Stimulated activated CD4-positive, alpha-beta T cell treated with anti-CD3 and anti-CD28 coated beads, Interleukin-15, amount 100 ng/mL, for 1 hour (primary cell): ENCODE results near the gene SLC4A5.

ENCODE experiments used
- DNase-seq, 2 donors: peaks; one replicate each; pipeline ENCODE4 v3.0.0-alpha.2; 2020; ENCODE audit warnings: low read depth in 1 of 2, low spot score in 1 of 2

The SLC4A5 gene

DNA sequence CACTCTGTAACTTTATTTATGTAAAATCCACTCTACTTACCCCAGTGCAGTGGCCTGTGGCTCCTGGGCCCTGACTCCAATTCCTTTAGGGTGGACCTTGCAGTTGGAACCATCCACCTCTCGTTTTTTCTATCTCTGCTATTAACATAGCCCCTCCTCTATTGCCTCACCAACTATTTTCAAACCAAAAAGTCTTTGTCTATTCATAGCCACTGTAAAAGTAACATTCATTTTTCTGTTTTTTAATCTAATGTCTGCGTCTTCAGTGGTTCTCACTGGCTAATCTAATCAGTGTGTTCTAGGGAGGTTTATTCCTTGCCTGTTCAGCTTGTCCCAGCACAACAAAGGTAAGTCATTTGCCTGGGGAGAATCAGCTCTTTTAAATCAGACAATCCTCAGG is at the start of gene SLC4A5:
SLC4A5 (minus strand) TSS at position 101 of the 400 bp plus-strand sequence. CDS start 28,393 bp downstream, outside the sequence.
- DNase-seq = no peak

DNA sequence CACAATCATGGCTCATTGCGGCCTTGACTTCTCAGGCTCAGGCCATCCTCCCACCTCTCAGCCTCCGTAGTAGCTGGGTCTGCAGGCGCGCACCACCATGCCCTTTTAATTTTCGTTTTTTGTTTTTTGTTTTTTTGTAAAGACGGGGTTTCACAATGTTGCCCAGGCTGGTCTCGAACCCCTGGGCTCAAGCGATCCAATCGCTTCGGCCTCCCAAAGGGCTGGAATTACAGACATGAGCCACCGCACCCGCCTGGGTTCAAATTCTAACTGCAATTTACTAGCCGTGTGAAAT is 49.2 kb upstream of the SLC4A5 start:
- no peak for DNase-seq

- peak; percentile 92 to 93 for DNase-seq
Measured at GRCh38 chr2:74391580-74392448, 48.6 kb upstream of the SLC4A5 start.

- DNase-seq = no peak
Measured at GRCh38 chr2:74391209-74391579, 48.0 kb upstream of the SLC4A5 start.

DNA sequence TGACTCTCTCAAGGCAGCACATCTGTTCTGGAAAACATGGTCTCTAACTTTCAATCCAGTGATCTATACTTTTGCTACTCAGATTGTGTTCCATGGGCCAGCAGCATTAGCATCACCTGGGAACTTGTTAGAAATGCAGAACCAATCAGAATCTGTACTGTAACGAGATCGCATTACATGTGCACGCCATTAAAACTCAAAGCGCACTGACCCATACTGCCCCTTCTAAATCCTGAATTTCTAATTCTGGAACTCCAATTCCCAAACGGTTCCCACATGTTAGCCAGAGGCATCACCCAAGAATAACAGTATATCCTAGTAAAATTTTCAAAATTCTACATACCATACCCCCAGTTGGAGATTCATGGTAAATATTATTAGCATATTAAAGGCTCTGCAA is 47.4 kb upstream of the SLC4A5 start:
- DNase-seq = no peak

DNA sequence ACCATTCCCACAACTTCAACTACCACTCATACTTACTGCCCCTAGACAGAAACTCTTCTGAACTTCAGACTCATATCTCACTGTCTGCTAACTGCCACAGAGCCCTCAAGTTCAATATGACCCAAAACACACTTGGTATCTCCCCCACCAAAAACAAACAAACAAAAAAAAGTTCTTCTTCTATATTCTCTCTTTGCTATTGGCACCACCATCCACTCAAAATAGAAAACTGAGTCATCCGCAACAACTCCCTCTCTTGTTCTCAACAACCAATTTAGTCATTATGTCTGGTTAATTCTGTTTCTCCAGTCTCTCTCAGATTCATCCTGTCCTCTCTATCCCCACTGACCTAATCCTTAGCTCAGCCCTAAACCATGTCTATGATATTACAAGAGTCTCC is 44.1 kb upstream of the SLC4A5 start:
- DNase-seq = no peak

- DNase-seq = no peak
Measured at GRCh38 chr2:74385396-74385795, 42.2 kb upstream of the SLC4A5 start.

DNA sequence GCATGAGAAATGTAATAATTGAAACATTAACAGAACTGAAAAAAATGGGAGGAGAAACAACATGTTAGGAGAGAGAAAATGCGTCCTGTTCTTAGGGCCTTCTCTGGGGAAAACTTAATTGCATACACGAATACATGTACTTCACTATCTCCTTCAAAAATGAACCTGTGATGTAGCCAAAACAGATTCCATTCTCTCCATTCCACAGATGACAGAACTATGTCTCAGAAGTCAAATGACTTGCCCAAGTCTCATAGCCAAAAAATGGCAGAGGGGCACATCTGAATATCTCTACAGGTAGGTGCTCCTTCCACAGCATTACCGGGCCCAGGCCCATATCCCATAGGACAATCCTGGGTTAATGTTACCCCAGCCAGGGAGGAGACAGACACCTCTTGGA is 40.8 kb upstream of the SLC4A5 start:
- DNase-seq = no peak

- no peak for DNase-seq
Measured at GRCh38 chr2:74383254-74383653, 40.0 kb upstream of the SLC4A5 start.

- no peak for DNase-seq
Measured at GRCh38 chr2:74381751-74382150, 38.5 kb upstream of the SLC4A5 start.

GRCh38 chr2:74379851-74380789 is 36.9 kb upstream of the SLC4A5 start, which contains the start of gene DCTN1:
Gene DCTN1 (minus strand): TSS chr2:74380311. CDS start chr2:74380037, 274 bp downstream.
- DNase-seq = no peak

- DNase-seq = no peak
Measured at GRCh38 chr2:74378007-74378406, 34.8 kb upstream of the SLC4A5 start.

DNA sequence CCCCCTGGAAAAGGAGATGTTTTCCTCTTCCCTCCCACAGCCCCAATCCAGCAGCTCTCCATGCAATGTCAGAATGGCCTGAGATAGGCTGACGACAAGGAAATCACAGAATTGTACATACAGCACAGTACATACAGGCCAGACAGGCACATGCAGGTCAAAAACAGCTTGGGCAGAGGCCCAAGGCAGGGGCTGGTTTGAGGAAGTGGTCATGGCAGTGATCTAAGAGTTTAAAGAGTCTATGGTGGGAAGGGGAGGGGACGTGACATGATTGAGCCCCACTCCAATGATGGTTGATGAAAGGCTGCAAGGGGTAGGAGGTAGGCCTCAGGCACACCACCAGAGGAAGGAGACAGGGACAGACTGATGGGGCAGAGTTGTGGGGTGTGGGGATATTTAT is 32.6 kb upstream of the SLC4A5 start:
- DNase-seq = no peak

DNA sequence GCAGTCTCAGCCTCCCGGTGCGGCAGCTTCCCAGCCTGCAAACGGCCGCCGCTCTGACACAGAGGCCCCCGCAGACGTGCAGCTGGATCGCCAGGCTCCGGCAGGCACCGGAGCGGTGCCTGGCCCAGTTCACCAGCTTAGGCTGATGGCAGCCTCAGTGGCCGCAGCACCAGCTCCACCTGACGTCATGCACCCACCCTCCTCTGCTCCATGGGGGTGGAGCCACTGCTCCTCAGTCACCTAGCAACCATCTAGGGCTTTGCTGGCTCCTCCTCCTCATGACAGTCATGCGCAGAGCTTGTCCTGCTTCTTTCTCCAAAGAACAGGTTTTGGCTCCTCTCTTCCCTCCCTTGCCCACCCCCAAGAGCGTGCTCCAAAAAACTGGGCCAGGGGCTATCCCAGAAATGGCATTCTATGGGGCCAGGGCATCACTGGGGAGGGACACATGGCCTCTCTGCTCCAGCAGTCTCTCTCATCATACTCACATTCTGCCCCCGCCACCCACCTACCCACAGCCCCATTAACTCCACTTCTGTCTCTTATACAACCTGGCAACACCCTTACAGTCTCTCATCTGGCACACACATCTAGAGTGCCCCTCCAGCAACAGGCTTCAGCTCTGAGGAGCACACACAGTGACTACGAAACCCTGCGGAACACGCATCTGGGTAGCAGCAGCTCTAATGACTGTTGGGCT is 31.4 kb upstream of the SLC4A5 start:
- DNase-seq = no peak

- DNase-seq = no peak
Measured at GRCh38 chr2:74373985-74374384, 30.8 kb upstream of the SLC4A5 start.

GRCh38 chr2:74373221-74373676 is 30.0 kb upstream of the SLC4A5 start:
- no peak for DNase-seq

GRCh38 chr2:74372674-74373073 is 29.5 kb upstream of the SLC4A5 start:
- no peak for DNase-seq

DNA sequence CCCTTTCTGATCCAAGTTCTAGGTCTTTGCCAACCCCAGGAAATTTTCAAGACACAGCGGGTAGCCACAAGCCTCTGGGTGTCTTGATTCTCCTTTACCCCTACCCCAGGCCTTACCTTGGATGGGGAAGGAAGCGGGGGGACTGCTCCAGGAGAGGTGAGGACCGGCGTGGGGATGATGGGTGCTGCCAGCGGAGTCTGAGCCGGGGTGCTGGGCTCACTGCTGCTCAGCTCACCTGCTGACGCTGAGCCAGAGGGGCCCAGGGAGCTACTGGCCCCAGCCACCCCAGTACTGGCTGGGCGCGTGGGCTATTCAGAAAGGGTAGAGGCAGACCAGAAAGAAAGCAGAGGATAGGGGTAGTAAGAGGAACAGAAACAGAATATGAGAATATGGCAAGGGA is 28.2 kb upstream of the SLC4A5 start:
- DNase-seq = no peak

- DNase-seq = no peak
Measured at GRCh38 chr2:74369976-74370375, 26.8 kb upstream of the SLC4A5 start.

GRCh38 chr2:74368499-74368898 is 25.3 kb upstream of the SLC4A5 start:
- no peak for DNase-seq

DNA sequence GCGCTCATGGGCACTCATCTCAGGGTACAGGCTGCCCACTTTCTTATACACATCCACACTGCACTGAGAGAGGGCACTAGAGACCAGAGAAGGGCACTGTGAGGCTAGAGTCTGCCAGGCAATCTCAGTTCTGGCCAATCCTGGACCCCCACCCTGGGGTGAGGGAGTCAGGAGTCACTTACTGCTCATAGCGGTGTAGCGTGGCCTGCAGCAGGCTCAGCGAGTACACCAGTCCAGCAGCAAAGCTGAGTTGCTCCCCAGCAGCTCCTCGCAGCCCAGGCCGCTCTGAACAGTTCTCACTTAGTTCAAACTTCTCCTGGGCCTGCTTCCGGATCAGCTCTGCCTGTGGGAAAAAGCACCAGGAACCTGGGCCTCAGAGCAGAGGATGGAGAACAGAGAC is 24.6 kb upstream of the SLC4A5 start:
- DNase-seq = no peak
